ENCODE data around the gene MCFD2.

DNA sequence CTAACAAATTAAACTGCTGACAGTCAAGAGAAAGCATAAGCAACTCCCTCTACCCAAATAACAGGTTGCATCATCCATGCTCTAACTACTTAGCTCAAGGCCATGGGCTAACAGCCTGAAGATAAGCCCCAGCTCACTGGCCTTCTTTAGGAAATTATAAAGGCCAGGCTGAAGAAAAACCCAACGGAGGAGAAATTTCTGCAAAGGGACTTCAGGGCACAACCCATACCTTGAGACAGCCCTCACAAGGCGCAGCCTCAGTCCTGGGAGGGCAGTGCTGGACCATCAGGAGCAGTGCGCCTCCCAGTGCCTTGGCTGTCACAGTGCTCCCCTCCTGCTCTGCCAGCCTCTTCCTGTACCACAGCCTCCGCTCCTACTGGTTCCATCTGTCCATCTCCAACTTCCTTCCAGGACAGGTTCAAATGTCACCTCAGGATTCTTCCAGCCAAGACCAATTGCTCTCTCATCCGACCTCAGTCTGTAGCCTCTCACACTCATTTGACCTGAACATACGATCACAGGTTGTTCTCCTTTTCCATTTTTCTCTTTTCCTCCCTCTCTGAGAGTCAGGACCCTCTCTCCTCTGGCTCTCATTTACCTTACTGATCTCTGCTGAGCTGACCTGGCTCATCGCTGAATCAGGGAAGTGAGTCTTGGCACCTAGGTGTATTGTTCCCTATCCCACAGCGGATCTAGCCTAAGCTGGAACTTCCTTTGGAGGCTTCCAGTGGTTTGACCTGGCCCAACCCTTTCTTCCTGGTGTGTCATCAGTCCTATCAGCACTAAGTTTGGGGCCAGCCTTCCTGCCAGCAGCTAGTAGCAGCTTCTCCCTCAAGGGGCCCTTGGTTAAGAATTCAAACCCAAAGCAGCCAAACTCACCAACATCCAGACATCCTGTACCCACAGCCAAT lies 1.9 kb downstream of the MCFD2 start:
- TF ChIP-seq POLR2A (IDR thresholded peaks at IDR 0.05; ENCODE audit: low read depth, low read length) (no peak), TAF1 (IDR thresholded peaks at IDR 0.05; ENCODE audit: low read depth, low read length) (no peak), POLR2AphosphoS5 (IDR thresholded peaks at IDR 0.05; ENCODE audit: low read depth, low read length) (no peak), POU2F2 (IDR thresholded peaks at IDR 0.05; ENCODE audit: low read depth, low read length) (no peak), PAX5 (IDR thresholded peaks at IDR 0.05; ENCODE audit: insufficient read depth, low read length, severe bottlenecking) (no peak)
